GM12892 (cell line): Measurements from ENCODE around the gene RSPH10B.
"Not testable (repeated sequence)": the region's sequence is repeated elsewhere in the genome, so short reads cannot be mapped to it uniquely, and the experiment has no call there.

Experiments used
- DNase-seq: peaks from one replicate; pipeline ENCODE4 v3.0.0; 2011; ENCODE audit not compliant: insufficient read length
- FAIRE-seq: peaks from 2 replicates; lab custom pipeline; 2011; peaks lifted over from hg19 to GRCh38; lab: Jason Lieb, UNC
- POLR2A ChIP-seq: IDR thresholded peaks from 2 replicates; pipeline ENCODE4 v1.6.1; 2011; ENCODE audit warnings: low read depth, low read length, control low read depth
- POLR2AphosphoS5 ChIP-seq: IDR thresholded peaks from 2 replicates; pipeline ENCODE4 v1.6.1; 2011; ENCODE audit warnings: low read depth, low read length, control low read depth
- TAF1 ChIP-seq: IDR thresholded peaks from 2 replicates; pipeline ENCODE4 v1.6.1; 2011; ENCODE audit warnings: low read depth, mild to moderate bottlenecking, control low read depth, low read length, borderline replicate concordance

Gene RSPH10B

GRCh38 chr7:5934945-5935450, 35.5 kb downstream of the RSPH10B start:
- not testable (repeated sequence) for FAIRE-seq, DNase-seq

GRCh38 chr7:5931905-5932644, 38.4 kb downstream of the RSPH10B start:
- DNase-seq, FAIRE-seq: not testable (repeated sequence)

- not testable (repeated sequence) for DNase-seq, FAIRE-seq
Observed at GRCh38 chr7:5931250-5931649, 39.2 kb downstream of the RSPH10B start.

GRCh38 chr7:5930290-5930689, 40.2 kb downstream of the RSPH10B start:
- FAIRE-seq, DNase-seq: not testable (repeated sequence)

- DNase-seq, FAIRE-seq: not testable (repeated sequence)
Observed at GRCh38 chr7:5926263-5926870, 44.1 kb downstream of the RSPH10B start.

GRCh38 chr7:5924630-5925029, 45.9 kb downstream of the RSPH10B start:
- not testable (repeated sequence) for FAIRE-seq, DNase-seq

GRCh38 chr7:5924180-5924579, 46.3 kb downstream of the RSPH10B start:
- not testable (repeated sequence) for FAIRE-seq, DNase-seq

GRCh38 chr7:5916529-5916928, 54.0 kb downstream of the RSPH10B start:
- not testable (repeated sequence) for FAIRE-seq

GRCh38 chr7:5908835-5909234, 61.7 kb downstream of the RSPH10B start:
- FAIRE-seq = peak; percentile 30
- not testable (repeated sequence) for DNase-seq

More at GRCh38 chr7:5916529-5916928, 54.0 kb downstream of the RSPH10B start:
- DNase-seq = not testable (repeated sequence)

GRCh38 chr7:5904726-5905125, 65.8 kb downstream of the RSPH10B start:
- not testable (repeated sequence) for FAIRE-seq

GRCh38 chr7:5903002-5903401, 67.5 kb downstream of the RSPH10B start:
- not testable (repeated sequence) for FAIRE-seq, DNase-seq

More at GRCh38 chr7:5904726-5905125, 65.8 kb downstream of the RSPH10B start:
- DNase-seq = not testable (repeated sequence)

- peak; percentile 91 for FAIRE-seq
- DNase-seq = peak; percentile 23
Observed at GRCh38 chr7:5898480-5899224, 71.8 kb downstream of the RSPH10B start, which contains the start of gene CCZ1. Gene CCZ1 (plus strand): TSS chr7:5898733. CDS start chr7:5898800, 67 bp downstream.

- DNase-seq, FAIRE-seq: not testable (repeated sequence)
Observed at GRCh38 chr7:5897369-5897919, 73.0 kb downstream of the RSPH10B start.

GRCh38 chr7:5892498-5892897, 78.0 kb downstream of the RSPH10B start:
- DNase-seq (no peak), FAIRE-seq (no peak)
- TF ChIP-seq POLR2A (no peak), TAF1 (no peak), POLR2AphosphoS5 (no peak)

GRCh38 chr7:5890244-5890643, 80.2 kb downstream of the RSPH10B start:
- FAIRE-seq, DNase-seq: not testable (repeated sequence)

GRCh38 chr7:5888021-5888420, 82.5 kb downstream of the RSPH10B start:
- not testable (repeated sequence) for FAIRE-seq, DNase-seq

GRCh38 chr7:5884431-5884830, 86.1 kb downstream of the RSPH10B start:
- DNase-seq, FAIRE-seq: not testable (repeated sequence)

- FAIRE-seq, DNase-seq: not testable (repeated sequence)
Observed at GRCh38 chr7:5880106-5880505, 90.4 kb downstream of the RSPH10B start.

GRCh38 chr7:5879591-5879990, 90.9 kb downstream of the RSPH10B start:
- not testable (repeated sequence) for FAIRE-seq, DNase-seq
